A549 (cell line): ENCODE data around the gene PLD4. TPM values are rescaled to one million over a fixed set of nuclear protein-coding genes. Genes with fewer than 3 reads are reported as not detected.
"Not testable (repeated sequence)": the region's sequence is repeated elsewhere in the genome, so short reads cannot be mapped to it uniquely, and the experiment has no call there.

Experiments used
- ATAC-seq, 2 experiments: fragments of 200-7000 bp in 1 of 2; fragments of >200 bp in 1 of 2; cut with Nextera tagmentation in 1 of 2; cut with Tn5 transposase in 1 of 2; 3 replicates each; pipeline versions ENCODE4 v1.8.0 to v1.9.1; 2018 to 2020; ENCODE audit warnings: mild to moderate bottlenecking in 1 of 2, moderate library complexity in 1 of 2
- CTCF ChIA-PET: fragments of 300-600 bp; sonication (Branson Sonifier 250); formaldehyde crosslinking; extraction: SDS; loops from one replicate; lab custom pipeline; 2021; ENCODE audit warnings: antibody characterized with exemption, inconsistent platforms; lab: Yijun Ruan, JAX
- POLR2A ChIA-PET: fragments of 350-600 bp; formaldehyde crosslinking; extraction: SDS; loops from one replicate; lab custom pipeline; 2021; ENCODE audit warnings: antibody characterized with exemption, inconsistent platforms; lab: Yijun Ruan, JAX
- DNase-seq, 2 experiments: peaks; one replicate each; pipeline versions ENCODE4 v3.0.0 to v3.0.0-alpha.2; 2011 to 2016; ENCODE audit warnings: low read depth in 1 of 2, low spot score in 1 of 2
- FAIRE-seq: peaks from 2 replicates; lab custom pipeline; 2011; peaks lifted over from hg19 to GRCh38; lab: Jason Lieb, UNC
- H3K27ac ChIP-seq, 2 experiments: fragments of >200 bp; sonication (Bioruptor Twin); formaldehyde crosslinking; 3 replicates each; pipeline ENCODE4 v1.5.1; 2016 to 2017
- H3K4me1 ChIP-seq: fragments of >200 bp; sonication (Bioruptor Twin); formaldehyde crosslinking; 3 replicates; pipeline ENCODE4 v1.6.1; 2016
- H3K4me2 ChIP-seq: fragments of >200 bp; sonication (Bioruptor Twin); formaldehyde crosslinking; 3 replicates; pipeline ENCODE4 v1.6.1; 2016
- H3K4me3 ChIP-seq: fragments of >200 bp; sonication (Bioruptor Twin); formaldehyde crosslinking; 3 replicates; pipeline ENCODE4 v1.5.1; 2016
- H3K9me3 ChIP-seq: fragments of >200 bp; sonication (Bioruptor Twin); formaldehyde crosslinking; 3 replicates; pipeline ENCODE4 v1.6.1; 2016
- ATOH8 ChIP-seq: fragments of 250-450 bp; sonication (Bioruptor Pico); IDR thresholded peaks from 2 replicates; pipeline ENCODE4 v1.5.0; 2020; ENCODE audit warnings: low read depth, mild to moderate bottlenecking, moderate library complexity
- BHLHE40 ChIP-seq: IDR thresholded peaks from 2 replicates; pipeline ENCODE4 v1.6.1; 2012; ENCODE audit warnings: low read depth, low read length, inconsistent platforms
- CBX2 ChIP-seq: fragments of 200-600 bp; sonication (generic); IDR thresholded peaks from 2 replicates; pipeline ENCODE4 v1.6.1; 2016; ENCODE audit warnings: low read depth, mild to moderate bottlenecking, borderline replicate concordance
- CBX8 ChIP-seq: fragments of 200-600 bp; sonication (generic); IDR thresholded peaks from 2 replicates; pipeline ENCODE4 v1.6.1; 2016
- CEBPB ChIP-seq, 2 experiments: fragments of >200 bp in 1 of 2; sonication (Bioruptor Twin) in 1 of 2; formaldehyde crosslinking in 1 of 2; IDR thresholded peaks; 2 replicates each; pipeline ENCODE4 v1.6.1; 2012 to 2016
- CHD2 ChIP-seq: fragments of 150-350 bp; IDR thresholded peaks from 2 replicates; pipeline ENCODE4 v1.6.1; 2014; ENCODE audit warnings: low read length; ENCODE audit not compliant: partially characterized antibody
- E2F6 ChIP-seq: IDR thresholded peaks from 2 replicates; pipeline ENCODE4 v1.6.1; 2012; ENCODE audit warnings: low read depth, borderline replicate concordance
- EHMT2 ChIP-seq: fragments of 200-600 bp; sonication (generic); IDR thresholded peaks from 2 replicates; pipeline ENCODE4 v1.6.1; 2016; ENCODE audit warnings: antibody characterized with exemption, low read depth, mild to moderate bottlenecking, moderate library complexity
- EP300 ChIP-seq, 2 experiments: fragments of >200 bp; sonication (Bioruptor Twin); formaldehyde crosslinking; IDR thresholded peaks; 2 replicates in 1 of 2; 3 replicates in 1 of 2; pipeline ENCODE4 v1.6.1; 2016 to 2017
- FOSB ChIP-seq: fragments of 250-450 bp; sonication (Bioruptor Pico); IDR thresholded peaks from 2 replicates; pipeline ENCODE4 v1.5.0; 2020; ENCODE audit warnings: mild to moderate bottlenecking, moderate library complexity
- HDAC2 ChIP-seq: fragments of 200-600 bp; sonication (generic); IDR thresholded peaks from 2 replicates; pipeline ENCODE4 v1.6.1; 2016
- HEYL ChIP-seq: fragments of 250-450 bp; sonication (Bioruptor Pico); IDR thresholded peaks from 2 replicates; pipeline ENCODE4 v1.8.0; 2021; ENCODE audit warnings: mild to moderate bottlenecking, moderate library complexity
- HMGXB4 ChIP-seq: fragments of 250-450 bp; sonication (Bioruptor Pico); IDR thresholded peaks from 2 replicates; pipeline ENCODE4 v1.5.0; 2021; ENCODE audit warnings: mild to moderate bottlenecking, moderate library complexity, borderline replicate concordance
- HOXB13 ChIP-seq: fragments of 250-450 bp; sonication (Bioruptor Pico); IDR thresholded peaks from 2 replicates; pipeline ENCODE4 v1.5.0; 2020; ENCODE audit warnings: low read depth, mild to moderate bottlenecking, moderate library complexity
- MYC ChIP-seq: IDR thresholded peaks from 2 replicates; pipeline ENCODE4 v1.6.1; 2012; ENCODE audit warnings: mild to moderate bottlenecking, inconsistent platforms, low read length, improper control_type of control experiment, borderline replicate concordance
- NR3C1 ChIP-seq: fragments of >200 bp; sonication (Bioruptor Twin); formaldehyde crosslinking; IDR thresholded peaks from 3 replicates; pipeline ENCODE4 v1.6.1; 2017
- PHF8 ChIP-seq: fragments of 200-600 bp; sonication (generic); IDR thresholded peaks from 2 replicates; pipeline ENCODE4 v1.6.1; 2016; ENCODE audit warnings: low read depth, mild to moderate bottlenecking, antibody characterized with exemption, moderate library complexity, borderline replicate concordance
- POLR2A ChIP-seq: IDR thresholded peaks from 2 replicates; pipeline ENCODE4 v1.6.1; 2012; ENCODE audit warnings: mild to moderate bottlenecking, low read length
- SMC3 ChIP-seq: fragments of >200 bp; sonication (Bioruptor Twin); formaldehyde crosslinking; IDR thresholded peaks from 3 replicates; pipeline ENCODE4 v1.6.1; 2018; ENCODE audit warnings: inconsistent platforms
- TFCP2L1 ChIP-seq: fragments of 250-450 bp; sonication (Bioruptor Pico); IDR thresholded peaks from 2 replicates; pipeline ENCODE4 v1.5.0; 2021; ENCODE audit warnings: mild to moderate bottlenecking
- ZC3H11A ChIP-seq: fragments of 450-650 bp; IDR thresholded peaks from 2 replicates; pipeline ENCODE4 v1.6.1; 2014; ENCODE audit warnings: antibody characterized with exemption, mild to moderate bottlenecking
- ZSCAN20 ChIP-seq: fragments of 250-450 bp; sonication (Bioruptor Pico); IDR thresholded peaks from 2 replicates; pipeline ENCODE4 v1.8.0; 2022; ENCODE audit warnings: mild to moderate bottlenecking, moderate library complexity
- WGBS: methylation state at CpG from one replicate; pipeline ENCODE4 v1.1.6; 2017; ENCODE audit errors: missing lambda C conversion rate; 5-methylcytosine and 5-hydroxymethylcytosine counted together
- polyA plus RNA-seq, 4 experiments: library from polyadenylated mRNA; depleted of rRNA in 3 of 4; stranded (reverse); fragments of >200 nt; fragmentation: RNase III in 1 of 4; extraction: RNeasy Plus Mini Kit Qiagen cat#74134 plus additional on column Dnase treatment in 1 of 4; gene quantifications; 2 replicates in 3 of 4; 3 replicates in 1 of 4; pipeline ENCODE4 v1.2.3, GENCODE V29; 2011 to 2017

PLD4 gene
- polyA plus RNA-seq, 2 of the 4 experiments (the other 2 are of a cell fraction), result 0.01 TPM

- ChIA-PET CTCF (interaction anchor here (1.2 to 2.6 kb wide), 2 partner anchors 7 to 13 kb away, joined by 3 to 15 read pairs; no protein-coding TSS in a partner anchor), POLR2A (no interaction called here)
- Histone ChIP-seq H3K9me3 (no peaks in the 10 kb centered on the region), H3K4me3 (no peak overlapping the region), H3K4me2 (no peak overlapping the region), H3K27ac (no peak overlapping the region), H3K4me1 (no peaks in the 10 kb centered on the region)
- WGBS, result 91% methylated on average over 15 of the region's 26 CpGs
- TF ChIP-seq BHLHE40, result no peak
- TF ChIP-seq HOXB13 (CRISPR knock-in tag), result no peak
- TF ChIP-seq HEYL (CRISPR knock-in tag), result no peak
- no peak for TF ChIP-seq HDAC2
- no peak for TF ChIP-seq CBX8
- TF ChIP-seq E2F6, result no peak
- no peak for TF ChIP-seq POLR2A
- no peak for TF ChIP-seq CBX2
- no peak for TF ChIP-seq FOSB (CRISPR knock-in tag)
- no peak for TF ChIP-seq ZSCAN20 (CRISPR knock-in tag)
- TF ChIP-seq HMGXB4, result no peak
- no peak for TF ChIP-seq ATOH8 (CRISPR knock-in tag)
- ATAC-seq (no peak), DNase-seq (no peak), FAIRE-seq (no peak)
Observed at GRCh38 chr14:104888489-104889374, 35.9 kb upstream of the PLD4 start.

- FAIRE-seq (no peak), DNase-seq (no peak), ATAC-seq (no peak)
- POLR2A ChIA-PET, result no interaction called here
- Histone ChIP-seq H3K9me3 (no peaks in the 10 kb centered on the region), H3K4me2 (no peak overlapping the region), H3K27ac (no peak overlapping the region), H3K4me3 (no peak overlapping the region), H3K4me1 (no peaks in the 10 kb centered on the region)
- WGBS, result 93% methylated on average over 23 of the region's 23 CpGs
- TF ChIP-seq HEYL (CRISPR knock-in tag) (no peak), HOXB13 (CRISPR knock-in tag) (no peak), ATOH8 (CRISPR knock-in tag) (no peak), NR3C1 (no peak), ZSCAN20 (CRISPR knock-in tag) (no peak), CEBPB (IDR thresholded peaks at IDR 0.05) (no peak), EP300 (IDR thresholded peaks at IDR 0.05) (no peak), TFCP2L1 (CRISPR knock-in tag) (no peak), ZC3H11A (no peak), CHD2 (no peak), EHMT2 (no peak), PHF8 (no peak), SMC3 (no peak), MYC (no peak)
- CTCF ChIA-PET, result interaction anchor here (1.2 kb wide), 1 partner anchor 12 kb away, joined by 3 read pairs; no protein-coding TSS in a partner anchor
Observed at GRCh38 chr14:104889375-104889757, 35.3 kb upstream of the PLD4 start.

GRCh38 chr14:104890292-104890691, 34.4 kb upstream of the PLD4 start:
- POLR2A ChIA-PET, H3K27ac ChIP-seq, H3K4me2 ChIP-seq, FAIRE-seq, H3K9me3 ChIP-seq, H3K4me3 ChIP-seq, DNase-seq, CTCF ChIA-PET, ATAC-seq, H3K4me1 ChIP-seq: not testable (repeated sequence)
